OCI-LY7 (cell line): Measurements from ENCODE around the gene STK16. TPM values are rescaled to one million over a fixed set of nuclear protein-coding genes. Genes with fewer than 3 reads are reported as not detected.

ENCODE experiments used
- BruUV-seq: library from RNA; stranded (reverse); fragments of 400-500 nt; replicated peaks from 2 replicates; lab custom pipeline; 2021; lab: Mats Ljungman, UMichigan
- CTCF ChIA-PET: fragments of 300-600 bp; sonication (Branson Sonifier 250); formaldehyde crosslinking; loops from one replicate; lab custom pipeline; 2022; ENCODE audit warnings: antibody characterized with exemption; ENCODE audit not compliant: unreplicated experiment; lab: Charles Lee
- POLR2A ChIA-PET: fragments of 300-600 bp; sonication (Branson Sonifier 250); formaldehyde crosslinking; loops from one replicate; lab custom pipeline; 2022; ENCODE audit warnings: antibody characterized with exemption; lab: Charles Lee
- DNase-seq: peaks from one replicate; pipeline ENCODE4 v3.0.0-alpha.2; 2015; ENCODE audit warnings: low spot score
- H2AFZ ChIP-seq: fragments of 200-600 bp; sonication (generic), shearing (Covaris generic); 2 replicates; pipeline ENCODE4 v1.6.1; 2014; ENCODE audit warnings: mild to moderate bottlenecking, antibody characterized with exemption, low read length, moderate library complexity
- H3K27ac ChIP-seq: fragments of 200-600 bp; sonication (generic); 2 replicates; pipeline ENCODE4 v1.5.1; 2014; ENCODE audit warnings: mixed run types, low read depth, mild to moderate bottlenecking, moderate library complexity, low read length, inconsistent platforms; ENCODE audit not compliant: poor library complexity, severe bottlenecking
- H3K36me3 ChIP-seq: fragments of 200-600 bp; sonication (generic); 2 replicates; pipeline ENCODE4 v1.6.1; 2014; ENCODE audit warnings: mild to moderate bottlenecking, antibody characterized with exemption, low read length, moderate library complexity, mixed read lengths; ENCODE audit not compliant: insufficient read depth
- H3K4me1 ChIP-seq: fragments of 200-600 bp; sonication (generic); 2 replicates; pipeline ENCODE4 v1.5.1; 2014; ENCODE audit warnings: mild to moderate bottlenecking, low read length; ENCODE audit not compliant: insufficient read depth, poor library complexity, severe bottlenecking
- H3K4me2 ChIP-seq: fragments of 200-600 bp; sonication (generic); 2 replicates; pipeline ENCODE4 v1.6.1; 2014; ENCODE audit warnings: mild to moderate bottlenecking, low read length
- H3K4me3 ChIP-seq: fragments of 200-600 bp; sonication (generic); 2 replicates; pipeline ENCODE4 v1.5.1; 2014; ENCODE audit warnings: mild to moderate bottlenecking, low read depth, low read length; ENCODE audit not compliant: poor library complexity, severe bottlenecking
- H3K79me2 ChIP-seq: fragments of 200-600 bp; sonication (generic); 2 replicates; pipeline ENCODE4 v1.6.1; 2016; ENCODE audit warnings: low read depth, mild to moderate bottlenecking, low read length, moderate library complexity, mixed read lengths; ENCODE audit not compliant: insufficient read depth
- H3K9me2 ChIP-seq: fragments of 200-600 bp; sonication (generic); 2 replicates; pipeline ENCODE4 v1.6.1; 2016; ENCODE audit warnings: mild to moderate bottlenecking, low read length, mixed read lengths; ENCODE audit not compliant: insufficient read depth
- H3K9me3 ChIP-seq: fragments of 200-600 bp; sonication (generic); 2 replicates; pipeline ENCODE4 v1.6.1; 2014; ENCODE audit warnings: mild to moderate bottlenecking, mixed run types, low read length, mixed read lengths
- H4K20me1 ChIP-seq: fragments of 200-600 bp; sonication (generic); 2 replicates; pipeline ENCODE4 v1.6.1; 2014; ENCODE audit warnings: mild to moderate bottlenecking, antibody characterized with exemption, low read length, moderate library complexity, mixed read lengths; ENCODE audit not compliant: insufficient read depth
- EZH2phosphoT487 ChIP-seq: fragments of 200-600 bp; sonication (generic); IDR thresholded peaks from 2 replicates; pipeline ENCODE4 v1.6.1; 2018; ENCODE audit warnings: low read depth, borderline replicate concordance, mild to moderate bottlenecking, mixed run types, antibody characterized with exemption, low read length, moderate library complexity, mixed read lengths
- intact Hi-C: fragments of 100-400 bp; cut with micrococcal nuclease; formaldehyde crosslinking; loops from one replicate; pipeline ENCODE4 v1.10.0; 2022; ENCODE audit not compliant: unreplicated experiment
- total RNA-seq, 2 experiments: library from RNA; depleted of rRNA in 1 of 2; stranded (reverse); fragments of >200 nt in 1 of 2; shearing (Covaris generic) in 1 of 2; gene quantifications; 2 replicates each; pipeline ENCODE4 v1.2.3, GENCODE V29; 2014 to 2022
- TF ChIP-seq, protein P1 (sequence below): fragments of 200-600 bp; sonication (generic); conservative IDR thresholded peaks from 2 replicates; pipeline ENCODE4 v1.5.1; 2014; ENCODE audit warnings: mild to moderate bottlenecking, antibody characterized with exemption, low read length, moderate library complexity, mixed read lengths

The STK16 gene
- total RNA-seq, 2 experiments from 2014 or later, result 23.4 to 39.5 TPM

GRCh38 chr2:219207134-219207883 lies 38.0 kb upstream of the STK16 start:
- H3K36me3 ChIP-seq, result peaks cover 42% of the 10 kb centered on the region
- ChIA-PET CTCF (interaction anchor here (0.6 kb wide), 1 partner anchor 10 kb away, joined by 7 read pairs; no protein-coding TSS in a partner anchor), POLR2A (interaction anchor here (0.7 to 2.0 kb wide), 11 partner anchors 20 to 72 kb away, joined by 3 to 23 read pairs (median 4); partner anchors contain the start of genes CNPPD1, DNAJB2, GLB1L and STK16)
- no TSS peak for BruUV-seq
- peaks cover 4% of the 10 kb centered on the region; the same call in 1 of the 2 replicates for H3K79me2 ChIP-seq
- H3K4me3 ChIP-seq, result peak overlapping the region; percentile 69
- DNase-seq, result no peak
- H3K27ac ChIP-seq, result peak overlapping the region; percentile 76
- no peak for TF ChIP-seq EZH2phosphoT487
- TF ChIP-seq, protein P1, sequence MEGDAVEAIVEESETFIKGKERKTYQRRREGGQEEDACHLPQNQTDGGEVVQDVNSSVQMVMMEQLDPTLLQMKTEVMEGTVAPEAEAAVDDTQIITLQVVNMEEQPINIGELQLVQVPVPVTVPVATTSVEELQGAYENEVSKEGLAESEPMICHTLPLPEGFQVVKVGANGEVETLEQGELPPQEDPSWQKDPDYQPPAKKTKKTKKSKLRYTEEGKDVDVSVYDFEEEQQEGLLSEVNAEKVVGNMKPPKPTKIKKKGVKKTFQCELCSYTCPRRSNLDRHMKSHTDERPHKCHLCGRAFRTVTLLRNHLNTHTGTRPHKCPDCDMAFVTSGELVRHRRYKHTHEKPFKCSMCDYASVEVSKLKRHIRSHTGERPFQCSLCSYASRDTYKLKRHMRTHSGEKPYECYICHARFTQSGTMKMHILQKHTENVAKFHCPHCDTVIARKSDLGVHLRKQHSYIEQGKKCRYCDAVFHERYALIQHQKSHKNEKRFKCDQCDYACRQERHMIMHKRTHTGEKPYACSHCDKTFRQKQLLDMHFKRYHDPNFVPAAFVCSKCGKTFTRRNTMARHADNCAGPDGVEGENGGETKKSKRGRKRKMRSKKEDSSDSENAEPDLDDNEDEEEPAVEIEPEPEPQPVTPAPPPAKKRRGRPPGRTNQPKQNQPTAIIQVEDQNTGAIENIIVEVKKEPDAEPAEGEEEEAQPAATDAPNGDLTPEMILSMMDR, result no peak
- peaks cover 8% of the 10 kb centered on the region; the same call in 1 of the 2 replicates for H3K9me3 ChIP-seq
- H3K9me2 ChIP-seq, result no peaks in the 10 kb centered on the region
- peaks cover 17% of the 10 kb centered on the region for H3K4me1 ChIP-seq
- H3K4me2 ChIP-seq, result peak overlapping the region; percentile 93
- H4K20me1 ChIP-seq, result no peaks in the 10 kb centered on the region
- intact Hi-C loops, result loop anchor here (1.0 kb wide), 1 partner anchor 38 kb away; the partner anchor contains the start of genes GLB1L and STK16
- no peak overlapping the region for H2AFZ ChIP-seq

GRCh38 chr2:219207884-219208740 lies 37.2 kb upstream of the STK16 start:
- no peaks in the 10 kb centered on the region for H4K20me1 ChIP-seq
- ChIA-PET POLR2A (interaction anchor here (0.6 to 1.4 kb wide), 3 partner anchors 19 to 38 kb away, joined by 3 to 6 read pairs (median 3); partner anchors contain the start of gene CNPPD1), CTCF (interaction anchor here (1.0 kb wide), 1 partner anchor 31 kb away, joined by 3 read pairs; the partner anchor contains the start of gene CNPPD1)
- H2AFZ ChIP-seq, result no peak overlapping the region
- TF ChIP-seq EZH2phosphoT487, result no peak
- TF ChIP-seq, protein P1, result no peak
- H3K4me1 ChIP-seq, result peaks cover 17% of the 10 kb centered on the region
- no TSS peak for BruUV-seq
- H3K27ac ChIP-seq, result no peak overlapping the region
- H3K79me2 ChIP-seq, result peaks cover 4% of the 10 kb centered on the region; the same call in 1 of the 2 replicates
- H3K9me2 ChIP-seq, result no peaks in the 10 kb centered on the region
- intact Hi-C loops, result loop anchor here (1.0 kb wide), 1 partner anchor 37 kb away; the partner anchor contains the start of genes GLB1L and STK16
- no peak for DNase-seq
- H3K9me3 ChIP-seq, result peaks cover 8% of the 10 kb centered on the region; the same call in 1 of the 2 replicates
- H3K4me3 ChIP-seq, result peak overlapping the region; percentile 69
- peaks cover 44% of the 10 kb centered on the region for H3K36me3 ChIP-seq
- H3K4me2 ChIP-seq, result peak overlapping the region; percentile 93
